Left lung (tissue), 14 donors: ENCODE measurements around the gene SLC37A4. TPM values are rescaled to one million over a fixed set of nuclear protein-coding genes. Genes with fewer than 3 reads are reported as not detected.

ENCODE experiments used
- ATAC-seq: fragments of 200-7000 bp; cut with Tn5 transposase; one replicate; pipeline ENCODE4 v1.9.1; 2020; ENCODE audit warnings: moderate library complexity
- DNase-seq, 4 donors: peaks; one replicate each; pipeline ENCODE4 v3.0.0-alpha.2; 2013 to 2020
- H3K27ac ChIP-seq, 2 donors: fragments of 200-600 bp; sonication (generic) in 1 of 2; one replicate each; pipeline versions ENCODE4 v1.5.0 to v1.8.0; 2020 to 2021
- H3K27me3 ChIP-seq, 2 donors: fragments of 200-600 bp; sonication (generic) in 1 of 2; one replicate each; pipeline versions ENCODE4 v1.5.0 to v1.8.0; 2020 to 2021
- H3K36me3 ChIP-seq, 2 donors: fragments of 200-600 bp; sonication (generic) in 1 of 2; one replicate each; pipeline versions ENCODE4 v1.5.0 to v1.8.0; 2020 to 2021
- H3K4me1 ChIP-seq, 2 donors: fragments of 200-600 bp; one replicate each; pipeline ENCODE4 v1.8.0; 2021
- H3K4me3 ChIP-seq, 2 donors: fragments of 200-600 bp; sonication (generic) in 1 of 2; one replicate each; pipeline versions ENCODE4 v1.5.0 to v1.8.0; 2020 to 2021; ENCODE audit warnings: mild to moderate bottlenecking in 1 of 2
- H3K9me3 ChIP-seq, 2 donors: fragments of 200-600 bp; sonication (generic) in 1 of 2; one replicate each; pipeline versions ENCODE4 v1.5.0 to v1.8.0; 2020 to 2021
- CTCF ChIP-seq, 2 donors: fragments of 200-600 bp; sonication (generic) in 1 of 2; IDR thresholded peaks; one replicate each; pipeline versions ENCODE4 v1.5.0 to v1.8.0; 2021; ENCODE audit warnings: antibody characterized with exemption in 2 of 2
- intact Hi-C, 2 donors: fragments of 100-400 bp; cut with DNase I; formaldehyde crosslinking; loops; one replicate each; pipeline versions ENCODE4 v1.11.2 to v1.14.2; 2022
- long read RNA-seq, 12 donors: library from polyadenylated mRNA in 2 of 12; unstranded in 2 of 12; transcript quantifications; one replicate each; pipeline ENCODE4 v2.0.0 and lab custom pipeline, GENCODE V29; 2019 to 2026
- polyA plus RNA-seq, 6 donors: library from polyadenylated mRNA; unstranded; fragments of 120-200 nt; gene quantifications; one replicate each; pipeline ENCODE4 v1.2.1, GENCODE V29; 2013; ENCODE audit not compliant: insufficient read length in 6 of 6
- total RNA-seq, 2 donors: library from RNA; stranded (reverse); fragmentation: NEBNext Ultra II Directional; extraction: Animal tissue kit (Norgen Biotek cat#: 25700); gene quantifications; one replicate each; pipeline ENCODE4 v1.2.1, GENCODE V29; 2021
- donor health status: DM: no; HTN: yes; CAD: no.
- donor health status: DM: no; HTN: no; CAD: no.

SLC37A4 gene
- total RNA-seq: 10 to 100 TPM; 17.8 to 19.8 TPM
- polyA plus RNA-seq: 10 to 100 TPM; 23.1 to 28.8 (median 27.0) TPM
- long read RNA-seq, donor 1, transcript SLC37A4-210 (9 exons, 2,040 nt): major isoform, 6 of 14 reads
- long read RNA-seq, donor 1, partial matches to known transcripts: 5 of 14 reads
- long read RNA-seq, donor 1, other reads (novel, unspliced or antisense): 0 of 14 reads
- long read RNA-seq, donor 2, partial matches to known transcripts: 5 of 9 reads
- long read RNA-seq, donor 2, other reads (novel, unspliced or antisense): 0 of 9 reads
- long read RNA-seq, donor 3, partial matches to known transcripts: 0 of 5 reads
- long read RNA-seq, donor 3, other reads (novel, unspliced or antisense): 0 of 5 reads
- long read RNA-seq, donor 4, transcript SLC37A4-210 (9 exons, 2,040 nt): major isoform, 15 of 19 reads
- long read RNA-seq, donor 4, partial matches to known transcripts: 4 of 19 reads
- long read RNA-seq, donor 4, other reads (novel, unspliced or antisense): 0 of 19 reads
- long read RNA-seq, donor 5, partial matches to known transcripts: 14 of 18 reads
- long read RNA-seq, donor 5, other reads (novel, unspliced or antisense): 0 of 18 reads
- long read RNA-seq, donor 6, partial matches to known transcripts: 0 of 4 reads
- long read RNA-seq, donor 6, other reads (novel, unspliced or antisense): 0 of 4 reads
- long read RNA-seq, donor 7, partial matches to known transcripts: 0 of 1 reads
- long read RNA-seq, donor 7, other reads (novel, unspliced or antisense): 0 of 1 reads
- long read RNA-seq, donor 8, partial matches to known transcripts: 0 of 4 reads
- long read RNA-seq, donor 8, other reads (novel, unspliced or antisense): 0 of 4 reads
- long read RNA-seq, donor 9: 0 reads
- long read RNA-seq, donor 10, transcript SLC37A4-210 (9 exons, 2,040 nt): major isoform, 12 of 26 reads
- long read RNA-seq, donor 10, partial matches to known transcripts: 7 of 26 reads
- long read RNA-seq, donor 10, other reads (novel, unspliced or antisense): 6 of 26 reads
- long read RNA-seq, donor 11, partial matches to known transcripts: 0 of 1 reads
- long read RNA-seq, donor 11, other reads (novel, unspliced or antisense): 0 of 1 reads
- long read RNA-seq, donor 12, partial matches to known transcripts: 0 of 4 reads
- long read RNA-seq, donor 12, other reads (novel, unspliced or antisense): 0 of 4 reads

DNA sequence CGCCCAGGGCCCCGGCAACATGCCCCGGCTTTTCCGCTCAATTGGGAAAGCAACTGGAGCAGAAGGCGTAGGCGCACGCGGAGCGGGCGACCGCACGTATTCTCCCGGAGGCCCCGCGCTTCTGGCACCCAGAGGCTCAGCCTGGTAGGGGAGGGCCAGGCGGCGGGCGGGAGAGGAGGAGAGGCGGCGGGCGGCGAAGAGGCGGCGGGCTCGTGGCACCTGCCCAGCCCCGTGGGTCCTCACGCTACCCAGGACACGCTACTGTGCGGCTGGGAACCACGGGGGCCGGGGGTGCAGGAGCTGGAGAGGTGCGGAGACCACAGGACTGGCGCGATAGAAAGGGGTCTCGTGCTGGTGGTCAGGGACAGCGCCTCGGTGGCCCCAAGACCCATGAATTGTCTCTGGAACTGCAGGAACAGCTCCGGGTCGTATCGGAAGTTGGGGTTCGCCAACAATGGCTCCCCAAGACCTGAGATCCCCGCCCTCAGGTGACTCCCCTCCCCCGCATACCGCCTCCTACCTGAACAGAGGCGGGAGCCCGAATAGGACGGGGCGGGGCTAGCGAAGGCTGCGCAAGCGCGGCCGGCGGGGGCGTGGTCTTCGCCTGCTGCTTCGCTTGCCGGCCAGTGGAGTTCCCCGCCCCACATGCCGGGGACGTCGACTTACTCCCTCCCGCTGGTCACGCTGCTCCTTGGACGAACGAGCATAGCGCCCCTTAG is at the start of gene SLC37A4:
Gene SLC37A4 (minus strand): TSS at position 549 of the 719 bp plus-strand sequence.
- TF ChIP-seq CTCF (IDR thresholded peaks at IDR 0.05): no peak
- peak; percentile 96 for ATAC-seq

DNA sequence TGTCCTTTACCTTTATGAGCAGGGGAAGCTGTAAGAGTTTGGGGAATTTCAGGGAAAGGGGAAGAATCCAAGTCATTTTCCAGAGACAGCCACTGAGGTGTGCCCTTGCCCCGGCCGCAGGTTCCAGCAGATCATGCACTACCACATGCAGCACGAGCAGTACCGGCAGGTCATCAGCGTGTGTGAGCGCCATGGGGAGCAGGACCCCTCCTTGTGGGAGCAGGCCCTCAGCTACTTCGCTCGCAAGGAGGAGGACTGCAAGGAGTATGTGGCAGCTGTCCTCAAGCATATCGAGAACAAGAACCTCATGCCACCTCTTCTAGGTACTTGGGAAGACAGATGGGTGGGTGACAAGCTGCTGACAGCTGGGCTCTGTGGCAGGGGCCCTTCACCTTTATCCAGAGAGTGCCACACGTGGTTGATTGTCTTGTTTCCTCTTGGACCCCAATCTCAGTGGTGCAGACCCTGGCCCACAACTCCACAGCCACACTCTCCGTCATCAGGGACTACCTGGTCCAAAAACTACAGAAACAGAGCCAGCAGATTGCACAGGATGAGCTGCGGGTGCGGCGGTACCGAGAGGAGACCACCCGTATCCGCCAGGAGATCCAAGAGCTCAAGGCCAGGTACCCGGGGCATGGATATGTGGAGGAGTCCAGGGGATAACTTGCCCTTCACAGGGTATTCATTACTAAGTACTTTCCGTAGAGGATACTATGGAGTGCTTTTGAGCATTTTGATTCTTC is 48.2 kb upstream of the SLC37A4 start:
- intact Hi-C loops: no loop called here
- no peak overlapping the region for H3K27ac ChIP-seq
- H3K4me1 ChIP-seq: peaks cover 0 to 13% of the 10 kb centered on the region in 2 donors
- peaks cover 0 to 90% of the 10 kb centered on the region in 2 donors for H3K36me3 ChIP-seq
- no peak for DNase-seq
- H3K9me3 ChIP-seq: no peaks in the 10 kb centered on the region
- H3K27me3 ChIP-seq: no peaks in the 10 kb centered on the region
- no peak overlapping the region for H3K4me3 ChIP-seq
- no peak for ATAC-seq
- no peak for TF ChIP-seq CTCF (IDR thresholded peaks at IDR 0.05)

More for the DNA sequence above, at the start of gene SLC37A4:
- peak within 1 kb of the TSS; percentile 78 to 87 for H3K4me3 ChIP-seq
- intact Hi-C loops: no loop called here
- H3K27me3 ChIP-seq: no peaks in the 10 kb centered on the region
- H3K9me3 ChIP-seq: no peaks in the 10 kb centered on the region
- peaks cover 15 to 25% of the 10 kb centered on the region in 2 donors for H3K4me1 ChIP-seq
- peak; percentile 85 to 100 (median 98) for DNase-seq
- H3K27ac ChIP-seq: peak within 1 kb of the TSS; percentile 75 to 82
- peaks cover 0 to 17% of the 10 kb centered on the region in 2 donors for H3K36me3 ChIP-seq

DNA sequence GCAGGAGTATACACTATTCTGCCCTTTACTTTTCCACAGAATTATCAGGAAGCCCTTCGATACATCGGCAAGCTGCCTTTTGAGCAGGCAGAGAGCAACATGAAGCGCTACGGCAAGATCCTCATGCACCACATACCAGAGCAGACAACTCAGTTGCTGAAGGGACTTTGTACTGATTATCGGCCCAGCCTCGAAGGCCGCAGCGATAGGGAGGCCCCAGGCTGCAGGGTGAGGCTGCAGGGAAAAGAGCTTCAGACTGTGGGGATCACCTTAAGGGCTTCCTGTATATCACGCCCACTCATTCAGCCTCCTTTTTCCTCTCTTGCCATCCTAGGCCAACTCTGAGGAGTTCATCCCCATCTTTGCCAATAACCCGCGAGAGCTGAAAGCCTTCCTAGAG is 47.2 kb upstream of the SLC37A4 start:
- Histone ChIP-seq H3K4me1 (peaks cover 0 to 13% of the 10 kb centered on the region in 2 donors), H3K9me3 (no peaks in the 10 kb centered on the region), H3K4me3 (no peak overlapping the region), H3K27me3 (no peaks in the 10 kb centered on the region), H3K36me3 (peaks cover 0 to 99% of the 10 kb centered on the region in 2 donors), H3K27ac (no peak overlapping the region)
- intact Hi-C loops: no loop called here
- TF ChIP-seq CTCF (IDR thresholded peaks at IDR 0.05): no peak
- DNase-seq (no peak), ATAC-seq (no peak)

DNA sequence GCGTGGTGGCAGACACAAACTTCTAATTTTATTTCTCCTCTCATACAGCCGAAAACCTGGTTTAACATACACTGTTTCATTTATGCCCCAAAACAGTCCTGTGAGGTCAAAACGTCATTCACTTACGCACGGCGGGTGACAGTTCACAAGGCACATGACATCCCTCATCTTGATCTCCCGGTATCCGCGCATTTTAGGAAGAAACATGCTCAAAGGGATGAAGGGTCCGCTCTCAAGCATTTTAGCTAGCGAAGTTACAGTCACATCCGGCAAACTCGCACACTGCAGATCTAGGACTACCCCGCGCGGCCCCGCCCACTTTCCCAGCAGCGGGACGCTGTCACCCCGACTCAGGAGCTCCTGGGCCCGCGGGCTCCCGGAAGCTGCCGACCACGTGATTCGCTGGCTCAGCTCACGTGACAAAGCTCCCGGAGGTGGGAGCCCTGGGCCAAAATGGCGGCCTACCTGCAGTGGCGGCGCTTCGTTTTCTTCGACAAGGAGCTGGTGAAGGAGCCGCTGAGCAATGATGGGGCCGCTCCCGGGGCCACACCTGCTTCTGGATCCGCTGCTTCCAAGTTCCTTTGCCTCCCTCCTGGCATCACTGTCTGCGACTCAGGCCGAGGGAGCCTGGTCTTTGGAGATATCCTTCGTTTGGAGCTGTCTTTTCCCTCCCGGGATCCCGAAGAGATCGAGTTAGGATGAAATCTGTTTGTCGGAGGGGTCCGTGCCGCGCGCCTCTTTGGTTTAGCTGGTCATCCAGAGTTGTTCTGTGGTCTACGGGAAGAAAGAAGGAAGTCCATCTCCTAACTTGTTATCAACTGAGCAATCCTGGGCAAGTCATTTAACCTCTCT is 36.9 kb upstream of the SLC37A4 start, which contains the start of gene VPS11:
Gene VPS11 (plus strand): TSS at position 448 of the 852 bp plus-strand sequence. CDS start 6 bp downstream, at position 454.
- ATAC-seq (peak; percentile 99), DNase-seq (peak; percentile 94 to 100 (median 98))
- Histone ChIP-seq H3K27me3 (no peaks in the 10 kb centered on the region), H3K9me3 (no peaks in the 10 kb centered on the region), H3K36me3 (peaks cover 0 to 30% of the 10 kb centered on the region in 2 donors), H3K4me3 (peak within 1 kb of the TSS; percentile 66 to 71), H3K4me1 (peaks cover 7 to 35% of the 10 kb centered on the region in 2 donors), H3K27ac (peak within 1 kb of the TSS; percentile 85 to 91)
- intact Hi-C loops: no loop called here
- TF ChIP-seq CTCF (IDR thresholded peaks at IDR 0.05): no peak
